Stimulated activated CD8-positive, alpha-beta memory T cell treated with anti-CD3 and anti-CD28 coated beads, Interleukin-2, amount 100 ng/mL, for 1 hour (primary cell): Measurements from ENCODE around the gene TMPRSS5.
"Not testable (repeated sequence)": the region's sequence is repeated elsewhere in the genome, so short reads cannot be mapped to it uniquely, and the experiment has no call there.

Experiments used
- DNase-seq, 2 donors: peaks; one replicate each; pipeline ENCODE4 v3.0.0-alpha.2; 2020; ENCODE audit warnings: low read depth in 2 of 2

TMPRSS5 gene

DNA sequence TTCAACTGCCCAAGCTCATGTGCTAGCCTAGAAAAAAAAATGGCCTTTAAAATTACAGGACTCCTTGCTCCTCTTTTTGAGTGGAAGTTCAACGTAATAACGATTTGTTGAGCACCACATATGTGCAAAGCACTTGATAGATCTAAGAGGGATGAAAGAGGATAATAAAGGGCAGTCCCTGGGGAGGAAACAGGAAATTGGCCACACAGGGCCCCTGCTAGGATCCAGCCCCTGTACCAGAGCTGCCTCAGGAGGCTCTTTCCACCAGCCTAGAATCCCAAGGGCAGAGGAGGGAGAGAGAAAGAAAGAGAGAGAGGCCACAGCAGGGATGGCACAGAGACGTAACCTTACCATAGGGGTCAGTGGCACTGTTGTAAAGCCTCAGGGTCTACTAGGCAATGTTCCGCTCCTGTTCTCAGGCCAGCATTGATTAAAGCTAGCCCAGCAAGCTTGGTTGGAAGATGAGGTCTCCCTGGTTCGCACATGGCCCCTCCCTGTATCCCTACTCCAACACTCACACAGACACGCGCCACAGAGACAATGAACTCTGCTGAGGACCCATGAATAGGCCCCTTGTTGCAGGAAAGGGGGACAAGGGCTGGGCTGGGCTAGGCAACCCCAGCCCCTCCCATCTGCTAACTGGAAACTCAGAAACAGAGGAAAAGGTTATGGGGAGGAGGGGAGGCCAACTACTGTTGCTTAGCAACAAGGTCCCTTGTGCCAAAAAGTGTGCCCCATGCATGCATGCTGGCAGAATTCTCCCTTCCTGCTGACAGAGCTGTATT lies at the start of gene TMPRSS5:
Gene TMPRSS5 (minus strand): TSS at position 438 of the 785 bp plus-strand sequence. CDS start 84 bp downstream, at position 354.
- no peak for DNase-seq

DNA sequence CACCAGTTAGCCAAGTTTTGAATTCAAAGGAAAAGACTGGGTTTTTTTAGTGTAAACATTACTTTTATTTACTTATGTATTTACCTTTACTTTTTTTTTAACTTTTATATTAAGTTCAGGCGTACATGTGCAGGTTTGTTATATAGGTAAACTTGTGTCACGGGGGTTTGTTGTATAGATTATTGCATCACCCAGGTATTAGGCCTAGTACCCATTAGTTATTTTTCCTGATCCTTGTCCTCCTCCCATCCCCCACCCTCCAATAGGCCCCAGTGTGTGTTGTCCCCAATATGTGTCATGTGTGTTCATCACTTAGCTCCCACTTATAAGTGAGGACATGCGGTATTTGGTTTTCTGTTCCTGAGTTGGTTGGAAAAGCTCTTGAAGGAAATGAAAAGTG lies 46.8 kb upstream of the TMPRSS5 start:
- DNase-seq: no peak

DNA sequence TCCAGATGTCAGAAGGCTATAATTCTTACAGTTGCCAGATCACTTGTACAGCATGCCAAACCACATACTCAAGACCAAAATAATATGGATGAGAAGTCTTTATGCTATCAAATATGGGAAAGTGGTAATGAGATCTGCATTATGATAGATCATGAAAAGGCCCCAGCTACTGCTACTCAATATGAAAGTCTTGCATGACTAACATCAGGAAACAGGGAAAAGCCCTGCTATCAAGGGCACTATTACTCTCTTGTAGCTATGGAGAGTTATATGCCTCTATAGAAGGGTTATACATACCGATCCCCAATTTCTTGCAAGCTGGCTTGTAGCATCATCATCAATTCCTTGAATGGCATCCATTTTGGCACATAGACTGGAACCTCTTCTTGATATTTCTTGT lies 30.2 kb upstream of the TMPRSS5 start:
- DNase-seq: no peak

DNA sequence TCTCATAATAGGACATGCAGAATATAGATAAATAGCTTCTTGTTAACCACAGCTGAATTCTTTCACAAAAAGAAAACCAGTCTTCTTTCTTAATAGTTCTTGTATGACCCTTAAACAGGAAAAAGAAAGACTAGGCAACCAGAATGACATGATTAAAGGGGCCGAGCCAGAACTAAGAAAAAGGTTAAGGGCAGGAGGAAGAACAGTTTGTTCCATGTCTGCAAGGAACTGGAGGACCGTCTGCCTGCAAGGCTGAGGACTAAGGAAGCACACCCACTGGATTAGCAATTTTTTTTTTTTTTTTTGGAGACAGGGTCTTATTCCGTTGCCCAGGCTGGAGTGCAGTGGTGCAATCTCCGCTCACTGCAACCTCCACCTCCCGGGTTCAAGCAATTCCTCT lies 26.0 kb upstream of the TMPRSS5 start:
- no peak for DNase-seq

DNA sequence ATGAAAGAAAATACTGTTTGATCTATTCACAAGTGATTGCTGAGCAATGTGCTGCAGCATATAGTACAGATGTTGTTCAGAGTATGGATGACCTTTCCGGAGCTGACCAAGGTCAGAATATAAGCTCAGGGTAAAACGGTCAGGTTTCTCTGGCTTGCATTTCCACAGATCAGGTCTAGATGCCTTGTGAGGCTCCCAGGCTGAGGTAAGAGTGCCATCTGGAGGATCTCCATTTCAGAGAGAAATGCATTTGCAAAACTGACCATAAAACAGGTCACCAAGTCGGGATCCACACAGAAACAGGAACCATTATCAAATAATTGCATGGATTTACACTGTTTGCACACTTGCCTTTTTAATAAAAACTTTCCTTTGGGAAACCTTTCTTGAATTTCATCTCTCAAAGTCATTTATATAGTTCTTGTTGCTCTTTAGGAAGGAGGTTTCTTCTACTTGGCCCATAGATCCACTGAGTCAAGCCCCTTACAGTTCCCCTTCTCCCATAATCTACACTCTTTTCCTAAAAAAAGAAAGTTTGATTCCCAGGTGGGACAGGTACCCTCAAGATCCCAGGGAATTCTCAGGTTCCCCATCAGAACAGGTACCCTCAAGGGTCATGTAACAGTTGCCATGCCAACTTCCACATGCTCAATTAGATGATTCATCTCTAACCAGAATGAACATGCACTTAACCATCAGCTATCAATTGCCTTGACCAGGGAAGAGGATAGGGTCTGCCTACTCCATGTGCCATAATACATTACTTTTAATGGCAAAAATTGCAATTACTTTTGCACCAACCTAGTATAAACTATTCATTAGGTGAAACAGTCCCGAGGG lies 25.0 kb upstream of the TMPRSS5 start:
- DNase-seq: no peak

DNA sequence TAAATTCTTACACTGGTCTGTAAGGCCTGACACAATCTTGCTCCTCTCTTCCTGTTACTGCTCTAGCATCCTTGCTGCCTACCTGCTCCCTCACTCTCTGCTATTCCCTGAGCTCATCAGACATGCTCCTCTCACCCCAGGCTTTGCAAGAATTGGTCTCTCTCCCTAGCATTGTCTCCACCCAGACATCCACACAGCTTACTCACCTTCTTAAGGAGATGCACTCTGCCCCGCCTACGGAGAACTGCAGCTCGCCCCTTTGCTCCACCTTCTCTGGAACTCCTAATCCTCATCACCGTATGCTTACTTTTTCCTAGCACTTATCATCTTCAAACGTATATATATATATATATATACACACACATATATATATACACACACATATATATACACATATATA lies 23.3 kb upstream of the TMPRSS5 start:
- no peak for DNase-seq

DNA sequence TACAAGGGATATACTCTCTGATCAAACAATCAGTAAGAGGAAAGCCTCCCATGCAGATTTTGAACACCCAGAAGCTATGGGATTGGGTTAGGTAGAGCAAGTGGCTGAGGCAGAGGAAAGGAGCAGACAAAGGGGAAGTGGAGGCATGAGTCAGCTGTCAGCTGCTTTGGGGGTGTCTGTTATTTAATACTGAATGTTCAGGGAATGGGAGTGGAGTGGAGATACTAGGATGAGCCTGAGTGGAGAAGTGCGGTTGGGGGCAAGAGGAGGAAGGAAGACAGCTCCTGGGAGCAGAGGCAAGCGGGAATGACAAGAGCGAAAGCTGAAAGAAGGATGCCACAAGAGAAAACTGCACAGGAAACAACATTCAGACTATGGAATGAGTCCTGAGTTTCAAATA lies 22.7 kb upstream of the TMPRSS5 start:
- no peak for DNase-seq

DNA sequence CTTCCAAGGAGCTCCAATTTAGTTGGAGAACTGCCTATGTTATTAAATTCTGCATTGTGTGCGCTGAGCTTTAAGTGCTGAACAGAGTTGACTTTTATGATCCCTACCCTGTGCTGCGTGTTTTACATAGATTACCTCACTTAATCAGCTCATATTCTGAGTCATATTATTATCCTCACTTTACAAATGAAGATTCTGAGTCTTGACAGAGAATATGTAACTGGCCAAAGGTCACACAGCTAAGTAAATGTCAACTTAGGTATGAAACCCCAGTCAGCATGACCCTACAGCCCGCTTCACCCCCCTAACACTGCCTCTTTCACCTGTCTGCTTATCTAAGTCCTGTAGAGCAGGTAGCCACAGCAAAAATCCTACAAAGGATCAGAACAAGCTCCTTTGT lies 19.8 kb upstream of the TMPRSS5 start:
- no peak for DNase-seq

DNA sequence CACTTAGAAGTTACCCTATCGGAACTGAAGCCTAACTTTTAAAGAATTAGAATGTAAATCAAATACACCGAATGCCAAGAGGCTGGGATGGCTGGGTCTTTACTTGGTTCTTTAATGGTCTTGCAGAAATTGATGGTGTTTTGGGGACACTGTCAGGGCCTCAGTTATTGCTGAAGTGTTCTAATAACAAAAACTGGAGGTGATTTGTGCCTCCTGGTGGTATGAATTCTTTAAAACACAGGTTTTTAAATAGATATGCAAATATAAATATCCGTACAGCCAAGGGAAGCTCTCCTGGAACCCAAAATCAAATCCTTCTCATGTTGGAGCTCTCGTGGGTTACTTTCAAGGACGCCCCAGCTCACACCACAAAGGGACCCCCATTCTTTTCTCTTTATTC lies 19.3 kb upstream of the TMPRSS5 start:
- DNase-seq: no peak

DNA sequence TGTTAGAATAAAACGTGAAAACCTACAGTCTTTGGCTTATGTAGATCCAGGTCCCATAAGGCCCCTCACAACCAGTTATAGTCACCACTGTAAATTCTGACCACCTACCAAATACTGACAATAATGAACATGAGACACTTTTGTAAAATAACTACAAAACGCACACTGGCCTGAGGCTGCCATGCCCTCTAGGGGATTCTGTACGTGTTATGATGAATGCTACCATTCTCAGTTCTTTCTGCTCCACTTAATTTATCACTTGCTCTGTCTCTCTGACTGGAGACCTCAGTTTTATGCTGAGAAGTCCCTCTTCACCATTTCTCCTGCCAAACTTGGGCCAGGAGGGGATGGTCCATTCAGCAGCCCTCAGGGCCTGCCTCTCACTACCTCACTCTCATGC lies 18.7 kb upstream of the TMPRSS5 start:
- DNase-seq: no peak

DNA sequence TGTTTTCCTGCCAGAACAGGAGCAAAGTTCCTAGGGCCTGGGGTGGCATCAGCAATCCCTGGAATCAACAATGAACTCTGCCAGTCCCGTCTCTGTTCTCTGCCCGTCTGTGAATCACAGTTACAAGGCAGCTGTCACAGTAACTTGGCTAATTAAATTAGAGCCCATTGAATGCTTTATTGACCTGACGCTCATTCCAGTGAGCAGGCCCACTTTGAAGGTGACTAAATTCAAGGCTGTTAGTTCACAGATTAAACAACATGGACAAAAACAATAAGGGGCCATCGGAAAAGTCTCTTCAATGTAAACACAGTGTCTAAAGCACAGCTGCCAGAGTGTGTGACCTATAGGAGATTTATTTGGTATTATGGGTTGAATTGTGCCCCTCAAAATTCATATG lies 17.7 kb upstream of the TMPRSS5 start:
- DNase-seq: no peak

DNA sequence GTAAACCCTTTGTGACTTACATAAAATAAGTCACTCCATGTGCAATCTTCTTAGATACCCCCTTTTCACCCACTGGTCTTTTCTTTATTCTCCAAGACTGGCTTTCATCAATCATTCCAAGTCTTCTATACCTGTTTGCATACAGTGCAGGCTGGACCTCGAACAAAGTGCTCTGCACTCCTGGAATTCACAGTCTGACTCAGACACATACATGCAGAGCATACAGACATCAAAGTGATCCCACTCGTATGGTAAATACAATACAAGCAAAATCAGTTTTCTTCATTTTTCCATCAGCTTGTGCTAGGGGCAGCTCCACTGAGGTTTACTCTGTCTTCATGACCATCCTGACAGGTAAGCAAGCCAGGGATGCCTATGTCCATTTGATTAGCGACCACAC lies 16.8 kb upstream of the TMPRSS5 start:
- DNase-seq: no peak

DNA sequence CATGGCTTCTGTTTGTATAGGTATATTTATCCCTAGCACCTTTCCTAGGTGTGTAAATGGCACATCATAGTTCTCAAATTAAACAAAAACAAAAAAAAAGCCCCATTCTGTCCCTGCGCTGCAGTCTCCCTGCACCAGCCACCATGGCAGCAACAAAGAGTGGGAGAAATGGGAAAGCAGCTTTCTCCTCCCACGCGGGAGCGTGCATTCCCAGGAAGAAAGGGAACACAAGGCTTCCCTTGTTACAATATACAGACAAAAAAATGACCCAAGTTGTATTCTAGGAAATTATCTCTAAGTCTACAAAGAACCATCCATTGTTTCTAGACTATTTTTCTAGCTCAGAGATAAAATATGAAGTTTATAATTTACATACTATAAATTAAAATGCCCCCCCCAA lies 16.1 kb upstream of the TMPRSS5 start:
- DNase-seq: no peak

DNA sequence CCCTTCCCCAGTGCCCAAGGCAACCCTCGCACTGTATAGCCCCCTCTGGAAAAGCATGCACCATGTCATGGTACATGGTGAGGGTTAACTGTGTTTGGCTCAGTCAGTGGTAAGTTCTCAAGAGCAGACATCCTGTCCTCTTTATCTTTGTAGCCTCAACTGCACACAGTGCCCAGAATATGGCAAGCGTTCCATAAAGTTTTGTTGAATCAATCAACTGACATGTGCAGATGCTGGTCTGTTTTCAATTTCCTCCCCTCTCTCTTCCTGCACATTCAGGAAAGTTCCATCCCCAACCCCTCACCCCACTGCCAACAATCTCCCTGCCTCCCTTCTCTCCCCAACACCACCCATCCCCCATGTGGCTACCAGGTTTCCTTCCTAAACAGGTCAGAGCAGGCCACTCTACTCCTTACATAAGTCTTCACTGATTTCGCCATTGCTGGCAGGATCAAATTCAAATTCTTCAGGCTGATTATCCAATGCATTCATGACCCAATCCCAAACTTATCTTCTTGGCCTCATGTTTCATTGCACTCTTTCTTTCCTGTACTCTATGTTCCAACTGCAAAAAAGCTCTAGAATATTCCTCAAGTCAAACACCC lies 15.5 kb upstream of the TMPRSS5 start:
- no peak for DNase-seq

DNA sequence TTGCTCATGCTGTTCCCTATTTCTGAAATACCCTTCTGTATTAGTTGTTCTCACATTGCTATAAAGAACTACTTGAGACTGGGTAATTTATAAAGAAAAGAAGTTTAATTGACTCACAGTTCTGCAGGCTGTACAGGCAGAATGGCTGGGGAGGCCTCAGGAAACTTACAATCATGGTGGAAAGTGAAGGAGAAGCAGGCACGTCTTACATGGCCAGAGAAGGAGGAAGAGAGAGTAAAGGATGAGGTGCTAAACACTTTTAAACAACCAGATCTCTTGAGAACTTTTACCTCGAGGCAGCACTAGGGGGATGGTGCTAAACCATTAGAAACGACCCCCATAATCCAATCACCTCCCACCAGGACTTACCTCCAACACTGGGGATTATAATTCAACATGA lies 14.4 kb upstream of the TMPRSS5 start:
- not testable (repeated sequence) for DNase-seq

DNA sequence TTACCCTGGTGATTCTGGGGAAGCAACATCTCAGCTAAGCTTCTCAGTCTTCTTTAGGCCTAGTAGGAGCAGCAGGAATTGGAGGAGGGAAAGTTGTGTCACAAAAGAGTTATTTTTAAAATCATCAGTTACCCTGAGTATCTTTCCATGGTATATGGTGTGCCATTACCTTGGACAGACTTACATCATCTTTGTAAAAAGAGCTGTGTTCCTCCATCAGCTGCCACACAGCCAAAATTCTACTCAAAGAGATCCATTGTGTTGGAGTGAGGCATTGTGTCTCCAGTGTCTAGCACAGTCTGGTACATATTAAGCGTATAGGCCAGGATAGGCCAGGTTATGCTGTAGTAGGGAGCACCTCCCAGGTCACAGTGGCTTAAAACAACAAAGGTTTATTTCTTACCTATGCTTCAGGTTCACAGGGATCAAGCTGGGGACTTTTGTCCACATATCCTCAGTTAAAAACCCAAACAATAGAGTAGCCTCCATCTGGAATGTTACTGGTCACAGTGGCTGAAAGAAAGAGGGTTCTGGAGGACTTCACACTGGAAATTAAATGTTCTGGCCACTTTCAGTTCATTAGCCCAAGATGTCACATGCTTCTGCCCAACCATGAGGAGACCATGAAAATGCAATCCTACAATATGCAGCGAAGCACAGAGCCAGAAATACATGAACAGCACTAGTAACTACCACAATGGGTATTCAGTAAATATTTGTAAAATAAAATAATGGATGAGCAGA lies 9.9 kb upstream of the TMPRSS5 start:
- no peak for DNase-seq

DNA sequence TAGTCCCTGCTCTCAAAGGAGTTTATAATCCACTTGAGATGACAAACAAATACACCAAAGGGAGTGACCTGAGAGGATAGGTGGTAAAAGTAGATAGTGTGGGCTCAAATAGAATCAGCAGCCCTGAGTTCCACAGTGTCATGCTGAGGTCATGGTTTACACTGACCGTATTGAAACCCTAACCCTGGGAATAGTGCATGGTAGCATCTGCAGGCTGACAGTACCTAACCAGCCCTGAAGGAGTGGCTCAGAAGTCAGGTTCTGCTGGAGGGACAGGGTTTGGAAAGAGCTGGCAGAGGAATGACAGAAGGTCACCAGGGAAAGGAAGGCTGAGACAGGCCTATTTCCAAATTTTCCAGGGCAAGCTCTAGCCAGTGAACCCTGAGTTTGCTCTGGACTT lies 9.2 kb upstream of the TMPRSS5 start:
- no peak for DNase-seq

DNA sequence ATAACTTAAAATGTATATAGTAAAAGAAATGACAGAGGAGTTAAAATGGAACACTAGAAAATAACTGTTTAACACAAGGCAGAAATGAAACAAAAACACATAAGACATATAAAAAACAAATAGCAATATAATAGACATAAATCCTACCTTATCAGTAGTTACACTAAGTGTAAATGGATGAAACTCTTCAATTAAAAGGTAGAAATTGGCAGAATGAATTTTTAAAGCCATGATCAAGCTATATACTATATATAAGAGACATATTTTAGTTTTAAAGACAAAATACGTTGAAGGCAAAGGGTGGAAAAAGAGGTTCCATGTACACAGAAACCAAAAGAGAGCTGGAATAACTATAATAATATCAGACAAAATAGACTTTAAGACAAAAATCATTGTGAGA lies 4.9 kb upstream of the TMPRSS5 start:
- DNase-seq: no peak

DNA sequence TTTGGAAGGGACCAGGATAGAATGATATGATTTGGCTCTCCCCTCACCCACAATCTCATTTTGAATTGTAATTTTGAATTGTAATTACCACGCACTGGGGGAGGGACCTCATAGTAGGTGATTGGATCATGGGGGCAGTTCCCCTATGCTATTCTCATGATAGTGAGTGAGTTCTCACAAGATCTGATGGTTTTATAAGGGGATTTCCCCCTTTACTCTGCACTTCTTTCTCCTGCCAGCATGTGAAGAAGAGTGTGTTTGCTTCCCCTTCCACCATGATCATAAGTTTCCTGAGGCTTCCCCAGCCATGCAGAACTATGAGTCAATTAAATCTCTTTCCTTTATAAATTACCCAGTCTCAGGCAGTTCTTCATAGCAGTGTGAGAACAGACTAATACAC lies 2.6 kb downstream of the TMPRSS5 start:
- not testable (repeated sequence) for DNase-seq

DNA sequence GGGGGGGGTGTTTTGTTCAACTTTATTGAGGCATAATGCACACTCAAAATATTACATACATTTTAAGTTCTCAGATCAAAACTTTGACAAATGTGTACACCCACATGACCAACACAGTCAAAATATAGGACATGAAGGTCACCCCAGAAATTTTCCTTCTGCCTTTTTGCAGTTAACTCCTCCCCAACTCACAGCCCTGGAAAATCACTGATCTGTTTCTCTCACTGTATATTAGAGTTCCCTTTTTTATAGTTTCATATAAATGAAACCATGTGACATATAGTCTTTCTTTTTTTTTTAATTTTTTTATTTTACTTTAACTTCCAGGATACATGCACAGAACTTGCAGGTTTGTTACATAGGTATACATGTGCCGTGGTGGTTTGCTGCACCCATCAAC lies 4.6 kb downstream of the TMPRSS5 start:
- DNase-seq: no peak

DNA sequence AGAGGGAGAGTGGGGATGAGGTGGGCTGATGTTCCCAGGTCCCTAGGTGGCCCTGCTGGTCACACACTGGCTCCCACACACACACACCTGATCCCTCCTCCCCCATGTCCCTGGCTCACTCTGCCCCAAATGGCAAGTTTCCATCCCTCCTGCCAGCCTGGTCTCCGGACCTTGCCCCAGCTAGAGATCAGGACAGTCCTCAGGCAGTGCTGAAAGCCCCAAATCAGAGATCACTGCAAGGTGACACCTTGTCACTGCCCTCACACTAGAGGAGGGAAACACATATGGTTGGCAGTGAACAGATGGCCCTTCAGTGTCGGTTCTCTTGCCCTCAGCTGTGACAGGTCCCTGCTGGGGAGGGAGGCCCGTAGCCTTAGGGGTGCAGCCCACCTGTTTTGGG lies 7.6 kb downstream of the TMPRSS5 start:
- no peak for DNase-seq

DNA sequence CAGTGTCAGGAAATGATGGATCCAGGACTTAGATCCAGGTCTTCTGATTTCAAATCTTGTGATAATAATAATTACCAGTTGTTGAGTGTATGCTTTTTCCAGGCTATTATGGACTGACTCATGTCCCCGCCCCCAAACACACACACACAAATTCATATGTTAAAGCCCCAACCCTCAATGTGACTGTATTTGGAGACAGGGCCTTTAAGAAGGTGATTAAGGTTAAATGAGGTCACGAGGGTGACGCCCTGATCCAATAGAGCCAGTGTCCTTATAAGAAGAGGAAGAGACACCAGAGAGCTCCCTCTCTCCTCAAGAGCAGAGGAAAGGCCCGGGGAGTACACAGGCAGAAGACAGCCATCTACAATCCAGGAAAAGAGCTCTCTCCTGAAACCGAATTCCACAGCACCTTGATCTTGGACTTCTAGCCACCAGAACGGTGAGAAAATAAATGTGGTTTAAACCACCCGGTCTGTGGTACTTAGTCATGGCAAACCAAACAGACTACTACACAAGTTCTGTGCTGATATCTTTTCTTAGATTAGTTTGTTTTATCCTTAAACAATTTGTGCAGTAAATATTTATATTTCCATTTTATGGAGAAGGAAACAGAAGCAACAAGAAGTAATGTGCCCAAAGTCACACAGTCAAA lies 8.2 kb downstream of the TMPRSS5 start:
- no peak for DNase-seq
